ENCODE data around the gene TSPAN8.
"Not testable (repeated sequence)": the region's sequence is repeated elsewhere in the genome, so short reads cannot be mapped to it uniquely, and the experiment has no call there.

The TSPAN8 gene

DNA sequence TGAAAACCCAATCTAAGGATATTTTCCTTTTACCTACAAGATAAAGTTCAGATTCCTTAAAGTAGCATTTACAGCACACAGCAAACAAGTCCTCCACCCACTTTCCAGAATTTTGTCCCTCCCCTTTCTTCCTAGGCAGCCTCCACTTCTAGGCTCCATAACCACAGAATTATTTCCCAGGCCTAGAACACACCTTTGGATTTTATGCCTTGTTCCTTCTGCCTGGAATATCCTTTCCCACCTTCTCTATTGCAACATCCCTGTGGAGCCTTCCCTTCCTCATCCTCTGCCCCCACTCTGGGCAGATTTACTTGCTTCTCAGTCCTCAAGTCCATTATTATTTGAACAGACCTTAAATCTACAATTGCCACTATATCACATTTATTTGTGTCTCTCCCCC is 2.1 kb upstream of the TSPAN8 start:
- TF ChIP-seq, protein P1, sequence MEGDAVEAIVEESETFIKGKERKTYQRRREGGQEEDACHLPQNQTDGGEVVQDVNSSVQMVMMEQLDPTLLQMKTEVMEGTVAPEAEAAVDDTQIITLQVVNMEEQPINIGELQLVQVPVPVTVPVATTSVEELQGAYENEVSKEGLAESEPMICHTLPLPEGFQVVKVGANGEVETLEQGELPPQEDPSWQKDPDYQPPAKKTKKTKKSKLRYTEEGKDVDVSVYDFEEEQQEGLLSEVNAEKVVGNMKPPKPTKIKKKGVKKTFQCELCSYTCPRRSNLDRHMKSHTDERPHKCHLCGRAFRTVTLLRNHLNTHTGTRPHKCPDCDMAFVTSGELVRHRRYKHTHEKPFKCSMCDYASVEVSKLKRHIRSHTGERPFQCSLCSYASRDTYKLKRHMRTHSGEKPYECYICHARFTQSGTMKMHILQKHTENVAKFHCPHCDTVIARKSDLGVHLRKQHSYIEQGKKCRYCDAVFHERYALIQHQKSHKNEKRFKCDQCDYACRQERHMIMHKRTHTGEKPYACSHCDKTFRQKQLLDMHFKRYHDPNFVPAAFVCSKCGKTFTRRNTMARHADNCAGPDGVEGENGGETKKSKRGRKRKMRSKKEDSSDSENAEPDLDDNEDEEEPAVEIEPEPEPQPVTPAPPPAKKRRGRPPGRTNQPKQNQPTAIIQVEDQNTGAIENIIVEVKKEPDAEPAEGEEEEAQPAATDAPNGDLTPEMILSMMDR (IDR thresholded peaks at IDR 0.05; ENCODE audit: low read depth, low read length): no peak
- no peak for DNase-seq (ENCODE audit: low read depth in 2 of 2)
- H3K4me3 ChIP-seq (replicated peaks in 1 of 2; ENCODE audit: low read depth in 2 of 2, low read length in 2 of 2): no peak overlapping the region

DNA sequence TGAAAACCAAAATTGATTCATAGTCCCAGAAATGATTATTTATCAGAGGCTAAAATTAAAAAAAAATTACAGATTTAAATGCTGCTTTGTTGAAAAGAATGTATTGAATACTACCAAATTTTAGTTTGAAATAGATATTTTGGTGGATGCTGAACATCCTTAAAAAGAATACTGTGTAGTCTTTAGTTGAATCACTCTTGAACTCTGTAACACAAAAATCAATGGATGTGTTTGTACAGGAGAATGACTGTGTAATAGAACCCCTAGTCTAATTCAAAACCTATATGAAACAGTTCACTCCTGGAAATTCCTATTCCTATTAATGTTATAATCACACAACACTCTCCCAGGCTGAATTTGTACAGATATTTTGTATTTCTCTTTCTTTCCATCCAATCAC is 1.5 kb upstream of the TSPAN8 start:
- no peak overlapping the region for H3K4me3 ChIP-seq (replicated peaks in 1 of 2; ENCODE audit: low read depth in 2 of 2, low read length in 2 of 2)
- TF ChIP-seq, protein P1 (IDR thresholded peaks at IDR 0.05; ENCODE audit: low read depth, low read length): no peak
- DNase-seq (ENCODE audit: low read depth in 2 of 2): no peak

DNA sequence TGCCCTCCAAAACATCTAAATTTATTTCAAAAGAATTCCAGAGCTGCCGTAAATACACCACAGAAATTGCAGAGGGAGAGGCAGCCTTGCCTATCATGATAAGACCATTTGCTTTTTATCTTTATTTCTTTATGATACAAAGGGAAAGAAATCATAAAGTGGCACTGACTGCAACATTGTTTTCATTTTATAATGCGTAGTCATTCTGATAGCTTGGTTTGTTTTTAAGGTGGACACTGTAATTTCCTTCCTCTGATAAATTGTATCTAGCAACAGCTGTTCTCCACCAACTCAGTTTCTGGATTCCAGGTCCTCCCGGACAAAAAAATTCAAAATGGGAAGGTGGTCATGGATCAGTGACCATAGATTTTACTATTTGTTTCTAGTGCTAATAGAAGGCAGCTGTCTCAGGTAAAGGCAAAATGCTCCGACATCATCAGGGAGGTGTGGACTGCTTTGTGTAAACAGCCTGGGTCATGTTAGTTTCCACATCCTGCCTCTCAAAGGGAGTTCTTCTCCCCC is 623 bp upstream of the TSPAN8 start:
- H3K4me3 ChIP-seq (replicated peaks in 1 of 2; ENCODE audit: low read depth in 2 of 2, low read length in 2 of 2): no peak overlapping the region
- TF ChIP-seq, protein P1 (IDR thresholded peaks at IDR 0.05; ENCODE audit: low read depth, low read length): no peak
- DNase-seq (ENCODE audit: low read depth in 2 of 2): peak in 1 of 2 donors; percentile 9

DNA sequence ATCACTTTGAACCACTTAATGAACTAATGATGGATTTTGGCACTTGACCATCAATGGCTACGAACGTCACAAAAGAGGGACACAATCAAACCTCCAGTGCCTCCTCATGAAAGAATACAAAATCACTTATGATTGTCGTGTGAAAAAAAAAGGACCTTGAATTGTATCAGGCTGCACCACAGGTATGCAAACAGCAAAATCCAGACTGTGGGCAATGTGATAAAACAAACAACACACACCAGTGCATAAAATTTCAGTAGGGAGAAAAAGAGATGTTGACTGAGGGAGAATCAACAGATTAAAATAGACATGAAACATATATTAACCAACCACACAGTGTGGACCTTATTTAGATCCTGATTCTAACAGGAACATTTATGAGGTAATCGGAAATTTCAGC is 2.6 kb downstream of the TSPAN8 start:
- no peak overlapping the region for H3K4me3 ChIP-seq (replicated peaks in 1 of 2; ENCODE audit: low read depth in 2 of 2, low read length in 2 of 2)
- TF ChIP-seq, protein P1 (IDR thresholded peaks at IDR 0.05; ENCODE audit: low read depth, low read length): no peak

DNA sequence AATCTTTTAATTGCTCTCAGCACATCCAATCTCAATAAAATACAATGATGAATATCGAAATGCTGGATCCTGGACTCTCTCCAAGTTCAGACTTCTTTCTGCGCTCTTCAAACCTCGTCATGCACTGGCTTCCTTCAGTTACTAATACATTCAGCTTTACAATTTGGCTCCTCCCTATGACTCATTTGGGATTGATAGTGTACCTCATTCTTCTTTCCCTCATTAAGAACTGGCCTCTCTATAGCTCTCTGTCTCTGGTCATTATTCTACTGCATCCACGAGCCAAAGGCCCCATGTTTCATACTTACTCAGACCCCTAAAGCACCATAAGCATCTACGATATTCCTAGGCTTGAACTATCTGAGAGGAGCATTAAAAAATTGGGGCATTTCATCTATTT is 4.9 kb downstream of the TSPAN8 start:
- no peak overlapping the region for H3K4me3 ChIP-seq (replicated peaks in 1 of 2; ENCODE audit: low read depth in 2 of 2, low read length in 2 of 2)
- DNase-seq (ENCODE audit: low read depth in 2 of 2): peak in 1 of 2 donors; percentile 57
- TF ChIP-seq, protein P1 (IDR thresholded peaks at IDR 0.05; ENCODE audit: low read depth, low read length): no peak

More for the DNA sequence above, 2.6 kb downstream of the TSPAN8 start:
- DNase-seq (ENCODE audit: low read depth in 2 of 2): no peak

DNA sequence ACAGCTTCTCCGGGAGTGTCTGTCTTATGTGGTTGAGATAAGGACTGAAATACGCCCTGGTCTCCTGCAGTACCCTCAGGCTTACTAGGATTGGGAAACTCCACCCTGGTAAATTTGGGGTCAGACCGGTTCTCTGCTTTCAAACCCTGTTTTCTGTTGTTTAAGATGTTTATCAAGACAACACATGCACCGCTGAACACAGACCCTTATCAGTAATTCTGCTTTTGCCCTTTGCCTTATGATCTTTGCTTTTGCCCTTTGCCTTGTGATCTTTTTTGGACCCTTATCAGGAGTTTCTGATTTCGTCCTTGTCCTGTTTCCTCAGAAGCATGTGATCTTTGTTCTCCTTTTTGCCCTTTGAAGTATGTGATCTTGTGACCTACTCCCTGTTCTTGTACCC is 7.8 kb downstream of the TSPAN8 start:
- not testable (repeated sequence) for H3K4me3 ChIP-seq (replicated peaks in 1 of 2; ENCODE audit: low read depth in 2 of 2, low read length in 2 of 2); DNase-seq (ENCODE audit: low read depth in 2 of 2)

DNA sequence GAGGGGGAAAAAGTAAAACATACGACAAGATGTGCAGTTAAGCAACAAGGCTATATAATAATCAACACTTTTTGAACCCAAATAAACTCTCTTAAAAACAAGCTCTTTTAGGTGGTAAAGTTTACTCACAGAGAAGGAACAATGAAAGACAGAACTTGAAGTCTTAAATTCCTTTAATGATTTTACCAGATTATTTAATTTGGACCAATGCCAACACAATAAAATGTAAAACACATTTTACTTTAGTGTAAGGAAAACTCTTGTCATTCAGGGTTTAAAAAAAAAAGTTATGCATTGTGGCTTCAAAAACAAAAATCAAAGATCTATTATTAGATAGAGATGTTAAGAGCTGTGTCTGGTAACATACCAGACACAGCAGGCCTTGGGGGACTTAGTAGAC is 13.1 kb downstream of the TSPAN8 start:
- DNase-seq (ENCODE audit: low read depth in 2 of 2): no peak
- TF ChIP-seq, protein P1 (IDR thresholded peaks at IDR 0.05; ENCODE audit: low read depth, low read length): no peak
- H3K4me3 ChIP-seq (replicated peaks in 1 of 2; ENCODE audit: low read depth in 2 of 2, low read length in 2 of 2): no peak overlapping the region

Measured in cardiac fibroblast (primary cell).